NCI-H2107 treated with DMSO at 0.1 percent for 48 hours (cell line): ENCODE measurements around the gene UBB.

ENCODE experiments used
- DNase-seq: peaks from one replicate; lab custom pipeline; 2025; ENCODE audit not compliant: unreplicated experiment; lab: John Stamatoyannopoulos, UW

The UBB gene

DNA sequence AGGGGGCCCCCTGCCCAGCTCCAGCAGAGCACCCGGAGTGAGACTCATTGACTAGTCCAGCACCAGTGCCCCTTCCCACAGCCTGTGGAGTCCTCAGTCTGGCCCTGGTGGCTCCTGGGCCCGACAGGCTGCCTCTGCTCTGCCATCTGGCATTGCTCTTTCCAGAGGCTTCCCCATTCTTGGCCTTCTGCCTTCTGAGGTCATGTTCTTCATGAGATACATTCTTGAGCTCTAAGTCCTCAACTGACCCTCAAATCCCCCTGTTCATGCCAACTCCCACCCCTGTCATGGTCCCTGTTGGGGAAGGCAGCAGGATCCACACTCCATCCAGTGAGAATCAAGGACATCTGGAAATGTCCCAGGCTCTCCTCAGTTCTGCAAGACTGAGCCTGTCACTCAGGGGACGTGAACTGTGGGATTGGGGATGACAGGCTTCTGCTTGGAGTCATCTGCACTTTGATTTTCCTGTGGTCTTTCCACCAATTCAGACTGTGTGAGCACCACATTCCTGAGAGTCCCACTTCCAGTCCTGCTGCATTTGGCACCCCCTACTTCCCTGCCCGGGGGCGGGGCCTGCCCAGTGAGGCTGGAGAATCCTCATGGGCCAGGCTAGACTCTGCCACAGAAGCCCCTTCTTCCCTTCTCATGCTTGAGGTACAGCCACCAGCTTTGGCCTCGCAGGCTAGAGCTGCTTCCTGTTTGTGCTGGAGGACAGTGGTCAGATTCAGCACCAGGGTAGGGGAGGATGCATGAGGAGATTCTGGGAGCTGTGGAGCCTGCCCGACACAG is 37.2 kb downstream of the UBB start:
- no peak for DNase-seq

GRCh38 chr17:16418685-16419068 is 37.8 kb downstream of the UBB start:
- no peak for DNase-seq

GRCh38 chr17:16419074-16419928 is 38.4 kb downstream of the UBB start:
- peak; percentile 69 for DNase-seq

DNA sequence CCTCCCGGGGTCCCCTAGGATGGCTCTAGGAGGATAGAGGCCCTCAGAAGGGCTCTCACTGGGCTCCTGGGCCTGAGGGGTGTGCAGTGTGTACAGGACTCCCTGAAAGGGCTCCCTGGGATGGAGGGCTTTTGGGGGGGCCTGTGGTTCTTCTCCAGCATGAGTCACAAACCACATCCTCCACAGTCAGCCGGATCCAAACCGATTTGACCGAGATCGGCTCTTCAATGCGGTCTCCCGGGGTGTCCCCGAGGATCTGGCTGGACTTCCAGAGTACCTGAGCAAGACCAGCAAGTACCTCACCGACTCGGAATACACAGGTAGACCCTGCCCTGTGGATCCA is 39.0 kb downstream of the UBB start:
- DNase-seq, result no peak

GRCh38 chr17:16422416-16422815 is 41.5 kb downstream of the UBB start:
- DNase-seq, result no peak

- no peak for DNase-seq
These were observed 42.5 kb downstream of the UBB start for GRCh38 chr17:16423226-16423872.

DNA sequence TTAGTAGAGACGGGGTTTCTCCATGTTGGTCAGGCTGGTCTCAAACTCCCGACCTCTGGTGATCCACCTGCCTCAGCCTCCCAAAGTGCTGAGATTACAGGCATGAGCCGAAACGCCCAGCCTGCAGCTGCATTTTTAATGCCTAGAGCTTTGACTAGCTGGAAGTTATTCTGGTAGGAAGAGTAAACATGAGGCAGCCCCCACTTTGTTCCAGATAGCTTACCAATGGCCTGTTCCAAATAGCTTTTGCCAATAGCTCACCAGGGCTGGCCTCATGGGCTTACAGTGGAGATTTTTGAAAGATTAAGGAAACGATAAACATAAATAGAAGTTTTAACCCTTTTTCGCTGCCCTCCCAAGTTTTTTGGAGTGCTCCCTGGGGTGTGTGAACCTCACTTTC is 44.3 kb downstream of the UBB start:
- DNase-seq, result no peak

DNA sequence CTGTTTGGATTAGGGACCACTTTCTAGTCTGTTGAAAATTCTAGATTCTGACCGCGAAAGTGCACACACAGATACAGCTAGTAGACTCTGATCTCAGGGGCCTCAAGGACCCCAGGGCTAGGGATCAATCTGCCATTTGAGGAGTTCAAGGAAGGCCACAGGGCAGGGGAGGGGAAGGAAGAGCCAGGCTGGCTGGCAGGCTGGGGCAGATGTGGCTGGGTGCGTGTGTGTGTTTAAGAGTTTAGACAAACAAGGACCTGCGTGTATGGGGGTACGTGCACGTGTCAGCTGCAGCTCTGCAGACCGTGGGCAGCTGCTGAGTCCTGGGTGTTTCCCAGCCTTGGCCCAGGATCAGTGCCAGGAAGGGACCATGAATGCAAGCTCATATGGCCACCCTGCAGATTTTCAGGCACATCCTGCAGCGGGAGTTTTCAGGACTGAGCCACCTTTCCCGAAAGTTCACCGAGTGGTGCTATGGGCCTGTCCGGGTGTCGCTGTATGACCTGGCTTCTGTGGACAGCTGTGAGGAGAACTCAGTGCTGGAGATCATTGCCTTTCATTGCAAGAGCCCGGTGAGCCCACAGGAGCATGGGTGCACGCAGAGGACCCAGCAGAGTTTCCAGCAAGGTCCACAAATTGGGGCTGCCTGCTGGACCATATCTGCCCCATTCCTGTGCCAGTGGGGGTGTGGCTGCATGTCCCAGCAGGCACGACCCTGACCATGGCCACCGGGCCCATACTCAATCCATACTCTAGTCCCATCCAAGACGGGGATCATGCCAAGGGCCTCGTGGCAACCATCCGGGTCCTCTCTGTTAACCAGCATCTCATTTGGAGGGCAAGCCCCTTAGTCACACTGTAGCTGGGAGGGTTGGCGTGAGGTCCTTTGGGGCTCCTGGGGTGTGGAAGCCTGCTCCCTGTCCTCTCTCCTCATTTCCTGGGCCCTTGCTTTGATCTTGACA is 45.1 kb downstream of the UBB start:
- DNase-seq, result no peak

- no peak for DNase-seq
These were observed 46.1 kb downstream of the UBB start for GRCh38 chr17:16427020-16427419.

DNA sequence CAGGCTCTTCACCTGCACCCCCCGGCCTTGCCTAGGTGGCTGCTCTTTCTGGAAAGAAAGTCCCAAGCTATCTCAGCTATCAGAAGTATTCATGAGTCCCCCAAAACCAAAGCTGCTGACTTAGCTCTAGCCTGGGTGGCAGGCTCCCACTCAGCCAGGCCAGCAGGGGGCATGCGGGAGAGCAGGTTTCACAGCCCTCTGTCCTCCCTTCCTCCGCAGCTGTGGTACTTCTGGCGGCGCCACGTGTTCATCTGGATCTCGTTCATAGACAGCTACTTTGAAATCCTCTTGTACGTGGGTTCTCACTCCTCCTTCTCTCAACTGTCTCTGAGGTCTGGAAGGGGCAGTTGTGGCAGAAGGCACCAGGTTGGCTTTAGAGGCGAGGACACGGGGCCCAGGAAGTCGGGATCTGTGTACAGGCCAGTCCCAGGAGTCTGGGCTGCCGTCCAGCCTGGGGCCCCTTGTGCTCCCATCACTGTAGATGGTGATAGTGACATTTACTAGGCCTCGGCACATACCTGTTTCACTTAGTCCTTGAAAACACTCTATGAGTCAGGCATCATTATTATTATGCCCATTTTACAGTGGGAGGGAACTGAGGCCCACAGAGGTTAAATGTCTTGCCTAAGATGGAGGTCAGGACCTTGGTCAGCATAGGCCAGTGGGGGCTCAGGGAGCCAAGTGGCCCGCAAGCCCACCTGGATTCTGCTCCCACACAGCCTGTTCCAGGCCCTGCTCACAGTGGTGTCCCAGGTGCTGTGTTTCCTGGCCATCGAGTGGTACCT is 47.4 kb downstream of the UBB start:
- no peak for DNase-seq

- DNase-seq, result no peak
These were observed 48.2 kb downstream of the UBB start for GRCh38 chr17:16429083-16429482.

DNA sequence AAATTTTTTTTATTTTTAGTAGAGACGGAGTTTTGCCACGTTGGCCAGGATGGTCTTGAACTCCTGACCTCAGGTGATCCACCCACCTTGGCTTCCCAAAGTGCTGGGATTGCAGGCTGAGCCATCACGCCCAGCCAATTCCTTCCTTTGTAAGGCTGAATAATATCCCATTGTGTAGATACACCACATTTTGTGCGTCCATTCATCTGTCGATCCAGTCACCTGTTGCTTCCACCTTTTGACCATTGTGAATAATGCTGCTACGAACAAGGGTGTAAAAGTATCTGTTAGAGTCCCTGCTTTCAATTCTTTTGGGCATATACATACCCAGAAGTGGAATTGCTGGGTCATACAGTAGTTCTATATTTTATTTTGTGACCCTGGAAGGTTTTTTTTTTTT is 49.8 kb downstream of the UBB start:
- DNase-seq, result no peak

DNA sequence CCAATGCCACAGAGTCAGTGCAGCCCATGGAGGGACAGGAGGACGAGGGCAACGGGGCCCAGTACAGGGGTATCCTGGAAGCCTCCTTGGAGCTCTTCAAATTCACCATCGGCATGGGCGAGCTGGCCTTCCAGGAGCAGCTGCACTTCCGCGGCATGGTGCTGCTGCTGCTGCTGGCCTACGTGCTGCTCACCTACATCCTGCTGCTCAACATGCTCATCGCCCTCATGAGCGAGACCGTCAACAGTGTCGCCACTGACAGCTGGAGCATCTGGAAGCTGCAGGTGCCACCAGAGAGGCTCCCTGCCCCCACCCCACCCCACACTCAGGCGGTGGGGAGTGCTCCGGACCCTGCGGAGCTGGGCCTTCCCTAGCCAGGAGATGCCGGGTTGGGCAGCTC is 51.1 kb downstream of the UBB start:
- no peak for DNase-seq
